HepG2 (cell line): ENCODE results near the gene CELSR2. TPM values are rescaled to one million over a fixed set of nuclear protein-coding genes. Genes with fewer than 3 reads are reported as not detected.

ENCODE experiments used
- ATAC-seq: fragments of 200-7000 bp; cut with Tn5 transposase; 3 replicates; pipeline ENCODE4 v1.9.1; 2020; ENCODE audit warnings: mild to moderate bottlenecking, moderate library complexity
- BruUV-seq: library from RNA; stranded (reverse); fragments of 400-500 nt; replicated peaks from 2 replicates; lab custom pipeline; 2021; lab: Mats Ljungman, UMichigan
- CTCF ChIA-PET: fragments of 300-600 bp; formaldehyde crosslinking; extraction: SDS; loops from one replicate; lab custom pipeline; 2021; ENCODE audit warnings: low total read pairs, inconsistent platforms, low intra/inter-chr PET ratio; lab: Yijun Ruan, JAX
- POLR2A ChIA-PET: fragments of 350-600 bp; sonication (Branson Sonifier 250); formaldehyde crosslinking; loops from one replicate; lab custom pipeline; 2020; ENCODE audit warnings: antibody characterized with exemption, inconsistent platforms; lab: Yijun Ruan, JAX
- DNase-seq: peaks from one replicate; pipeline ENCODE4 v3.0.0-alpha.2; 2015; ENCODE audit warnings: low spot score
- FAIRE-seq: peaks from 3 replicates; lab custom pipeline; 2011; peaks lifted over from hg19 to GRCh38; lab: Jason Lieb, UNC
- H2AFZ ChIP-seq: one replicate; pipeline ENCODE4 v1.6.1; 2011; ENCODE audit warnings: low read length, inconsistent platforms
- H3K27ac ChIP-seq: fragments of 300-600 bp; 3 replicates; pipeline ENCODE4 v1.8.0; 2011; ENCODE audit warnings: mixed run types, mild to moderate bottlenecking, mixed read lengths, low read length, inconsistent platforms; ENCODE audit not compliant: insufficient read depth; ENCODE audit errors: extremely low read length
- H3K27me3 ChIP-seq, 2 experiments: fragments of 200-600 bp in 1 of 2; 2 replicates in 1 of 2; 3 replicates in 1 of 2; pipeline versions ENCODE4 v1.6.0 to v1.8.0; 2011; ENCODE audit warnings: low read length in 2 of 2, mild to moderate bottlenecking in 2 of 2, moderate library complexity in 2 of 2, inconsistent platforms in 1 of 2; ENCODE audit not compliant: insufficient read depth in 2 of 2, control insufficient read depth in 1 of 2
- H3K36me3 ChIP-seq, 2 experiments: fragments of 200-600 bp in 1 of 2; replicated peaks in 1 of 2; 2 replicates in 1 of 2; 3 replicates in 1 of 2; pipeline versions ENCODE4 v1.5.1 to v1.8.0; 2011; ENCODE audit warnings: low read length in 2 of 2, inconsistent platforms in 1 of 2; ENCODE audit not compliant: insufficient read depth in 2 of 2, control insufficient read depth in 1 of 2
- H3K4me1 ChIP-seq: 2 replicates; pipeline ENCODE4 v1.5.1; 2012; ENCODE audit warnings: low read length, inconsistent platforms; ENCODE audit not compliant: insufficient read depth
- H3K4me2 ChIP-seq: 2 replicates; pipeline ENCODE4 v1.6.0; 2011; ENCODE audit warnings: low read depth, low read length, inconsistent platforms
- H3K4me3 ChIP-seq, 3 experiments: fragments of 200-600 bp in 1 of 3; sonication (generic), shearing (Covaris generic) in 1 of 3; replicated peaks in 1 of 3; 2 replicates each; pipeline ENCODE4 v1.5.1; 2011 to 2016; ENCODE audit warnings: low read length in 3 of 3, inconsistent platforms in 2 of 3, low read depth in 2 of 3, mild to moderate bottlenecking in 2 of 3, control low read depth in 1 of 3, mixed read lengths in 1 of 3; ENCODE audit not compliant: insufficient read depth in 1 of 3
- H3K79me2 ChIP-seq: one replicate; pipeline ENCODE4 v1.6.1; 2011; ENCODE audit warnings: low read length, inconsistent platforms; ENCODE audit not compliant: insufficient read depth
- H3K9ac ChIP-seq: 2 replicates; pipeline ENCODE4 v1.6.0; 2011; ENCODE audit warnings: mild to moderate bottlenecking, low read depth, low read length, inconsistent platforms; ENCODE audit not compliant: insufficient read depth
- H3K9me3 ChIP-seq: 2 replicates; pipeline ENCODE4 v1.5.1; 2012; ENCODE audit warnings: mild to moderate bottlenecking, low read length
- H4K20me1 ChIP-seq: 2 replicates; pipeline ENCODE4 v1.6.0; 2011; ENCODE audit warnings: inconsistent platforms, mild to moderate bottlenecking, low read length, moderate library complexity; ENCODE audit not compliant: insufficient read depth
- HMG20B ChIP-seq: conservative IDR thresholded peaks from 2 replicates; pipeline ENCODE4 v1.6.1; 2016; ENCODE audit warnings: missing genetic modification reagents, missing compliant biosample characterization
- HMGXB3 ChIP-seq: sonication (generic); formaldehyde crosslinking; IDR thresholded peaks from 2 replicates; pipeline ENCODE4 v1.4.0; 2020; ENCODE audit warnings: missing genetic modification reagents, borderline replicate concordance
- MEIS2 ChIP-seq: sonication (generic); formaldehyde crosslinking; IDR thresholded peaks from 2 replicates; pipeline ENCODE4 v1.9.0; 2021; ENCODE audit warnings: mild to moderate bottlenecking, missing genetic modification reagents
- MTERF4 ChIP-seq: sonication (generic); formaldehyde crosslinking; IDR thresholded peaks from 2 replicates; pipeline ENCODE4 v1.8.0; 2023; ENCODE audit warnings: mild to moderate bottlenecking, missing genetic modification reagents
- TAF1 ChIP-seq: sonication (generic); formaldehyde crosslinking; IDR thresholded peaks from 2 replicates; pipeline ENCODE4 v1.4.0; 2020; ENCODE audit warnings: missing genetic modification reagents
- ZBTB8A ChIP-seq: sonication (generic); formaldehyde crosslinking; IDR thresholded peaks from 2 replicates; pipeline ENCODE4 v1.4.0; 2020; ENCODE audit warnings: mild to moderate bottlenecking, low read depth, missing genetic modification reagents, borderline replicate concordance
- ZKSCAN1 ChIP-seq: fragments of 150-350 bp; IDR thresholded peaks from 2 replicates; pipeline ENCODE4 v1.6.1; 2014; ENCODE audit warnings: low read length
- ZNF580 ChIP-seq: IDR thresholded peaks from 2 replicates; pipeline ENCODE4 v1.6.1; 2016; ENCODE audit warnings: low read depth, borderline replicate concordance
- ZNF598 ChIP-seq: sonication (generic); formaldehyde crosslinking; IDR thresholded peaks from 2 replicates; pipeline ENCODE4 v1.5.1; 2020; ENCODE audit warnings: mild to moderate bottlenecking, missing genetic modification reagents, borderline replicate concordance
- ZNF703 ChIP-seq: sonication (generic); formaldehyde crosslinking; IDR thresholded peaks from 2 replicates; pipeline ENCODE4 v1.5.1; 2020; ENCODE audit warnings: missing genetic modification reagents, mild to moderate bottlenecking, moderate library complexity, borderline replicate concordance
- ZNF749 ChIP-seq: sonication (generic); formaldehyde crosslinking; IDR thresholded peaks from 2 replicates; pipeline ENCODE4 v1.8.0; 2022; ENCODE audit warnings: mild to moderate bottlenecking, missing genetic modification reagents, moderate library complexity, borderline replicate concordance
- ZNF839 ChIP-seq: sonication (generic); formaldehyde crosslinking; IDR thresholded peaks from 2 replicates; pipeline ENCODE4 v1.4.0; 2020; ENCODE audit warnings: missing genetic modification reagents, mild to moderate bottlenecking, borderline replicate concordance
- WGBS: methylation state at CpG from one replicate; pipeline ENCODE4 v1.1.6; 2017; ENCODE audit warnings: low lambda C conversion rate; 5-methylcytosine and 5-hydroxymethylcytosine counted together
- in situ Hi-C: cut with HindIII; loops from 2 replicates; pipeline ENCODE4 v1.10.0; 2017; ENCODE audit warnings: low pct_unique_long_range_greater_than_20kb; ENCODE audit not compliant: extremely low pct_ligation_motif_present
- intact Hi-C: fragments of 100-400 bp; cut with micrococcal nuclease; formaldehyde crosslinking; loops from one replicate; pipeline ENCODE4 v1.10.0; 2022; ENCODE audit not compliant: unreplicated experiment
- polyA plus RNA-seq, 8 experiments: library from polyadenylated mRNA; depleted of rRNA in 3 of 8; stranded (reverse) in 7 of 8; unstranded in 1 of 8; fragments of >200 nt; fragmentation: Illumina TruSeq in 4 of 8; extraction: Trizol in 4 of 8; gene quantifications; 2 replicates each; pipeline versions ENCODE4 v1.2.1 to v1.2.3, GENCODE V29; 2011 to 2016; ENCODE audit warnings: low read depth in 4 of 8, missing spikeins in 1 of 8, mixed read lengths in 1 of 8; ENCODE audit not compliant: insufficient read depth in 1 of 8
- total RNA-seq, 5 experiments: library from RNA; depleted of rRNA; stranded (reverse); fragments of >200 nt; fragmentation: Illumina TruSeq; extraction: Trizol; gene quantifications; 2 replicates each; pipeline ENCODE4 v1.2.3, GENCODE V29; 2016; ENCODE audit warnings: low read depth in 1 of 5

CELSR2 gene
- total and polyA plus RNA-seq, 2 of the 13 experiments (the other 11 are each of a cell fraction or from before 2014, with no cell fraction given) = 4.0 to 6.6 TPM

GRCh38 chr1:109319114-109319513, 69.8 kb downstream of the CELSR2 start:
- H3K27ac ChIP-seq = no peak overlapping the region
- H3K27me3 ChIP-seq = no peaks in the 10 kb centered on the region
- no peaks in the 10 kb centered on the region for H3K9me3 ChIP-seq
- no peak for FAIRE-seq
- POLR2A ChIA-PET = no interaction called here
- no peaks in the 10 kb centered on the region for H3K4me1 ChIP-seq
- no peak overlapping the region for H3K4me3 ChIP-seq
- WGBS = 98% methylated on average over 3 of the region's 3 CpGs
- no peaks in the 10 kb centered on the region for H4K20me1 ChIP-seq
- TF ChIP-seq ZNF703 (no peak), ZNF749 (CRISPR knock-in tag) (no peak), MEIS2 (CRISPR knock-in tag) (no peak), ZNF839 (CRISPR knock-in tag) (no peak), TAF1 (no peak), HMGXB3 (no peak), ZBTB8A (CRISPR knock-in tag) (no peak), ZNF580 (CRISPR knock-in tag) (no peak), HMG20B (no peak), MTERF4 (no peak), ZKSCAN1 (no peak), ZNF598 (CRISPR knock-in tag) (no peak)
- TF ChIP-seq, all 625 proteins: peak for 0
- Histone ChIP-seq H3K36me3 (peaks cover 38 to 90% of the 10 kb centered on the region in 2 experiments), H3K9ac (no peak overlapping the region), H2AFZ (no peak overlapping the region), H3K4me2 (no peak overlapping the region), H3K79me2 (no peaks in the 10 kb centered on the region)
- BruUV-seq = no TSS peak
- DNase-seq (no peak), ATAC-seq (no peak)
- in situ Hi-C loops (no loop called here), intact Hi-C loops (no loop called here)
- CTCF ChIA-PET = no interaction called here
